Ishikawa (cell line): ENCODE data around the gene CD82.

ENCODE experiments used
- CEBPB ChIP-seq: IDR thresholded peaks from 2 replicates; pipeline ENCODE4 v1.6.1; 2012
- CREB1 ChIP-seq: IDR thresholded peaks from 2 replicates; pipeline ENCODE4 v1.6.1; 2012; ENCODE audit warnings: low read depth
- EGR1 ChIP-seq: IDR thresholded peaks from 2 replicates; pipeline ENCODE4 v1.6.1; 2012
- EP300 ChIP-seq: IDR thresholded peaks from 2 replicates; pipeline ENCODE4 v1.6.1; 2012; ENCODE audit warnings: borderline replicate concordance
- FOXM1 ChIP-seq: IDR thresholded peaks from 2 replicates; pipeline ENCODE4 v1.6.1; 2012; ENCODE audit warnings: low read depth, borderline replicate concordance
- NFIC ChIP-seq: IDR thresholded peaks from 2 replicates; pipeline ENCODE4 v1.6.1; 2012
- RAD21 ChIP-seq: IDR thresholded peaks from 2 replicates; pipeline ENCODE4 v1.6.1; 2012; ENCODE audit warnings: low read depth
- TAF1 ChIP-seq: IDR thresholded peaks from 2 replicates; pipeline ENCODE4 v1.6.1; 2012; ENCODE audit warnings: low read depth, mild to moderate bottlenecking
- TCF12 ChIP-seq: IDR thresholded peaks from 2 replicates; pipeline ENCODE4 v1.6.1; 2012; ENCODE audit warnings: low read depth
- TEAD4 ChIP-seq: IDR thresholded peaks from 2 replicates; pipeline ENCODE4 v1.6.1; 2012
- YY1 ChIP-seq: IDR thresholded peaks from 2 replicates; pipeline ENCODE4 v1.6.1; 2012; ENCODE audit warnings: low read depth
- ZBTB7A ChIP-seq: IDR thresholded peaks from 2 replicates; pipeline ENCODE4 v1.6.1; 2012; ENCODE audit warnings: low read depth
- TF ChIP-seq, protein P1 (sequence below): IDR thresholded peaks from 2 replicates; pipeline ENCODE4 v1.6.1; 2012
- TF ChIP-seq, protein P2 (sequence below): IDR thresholded peaks from 2 replicates; pipeline ENCODE4 v1.6.1; 2012
- TF ChIP-seq, protein P3 (sequence below): IDR thresholded peaks from 2 replicates; pipeline ENCODE4 v1.6.1; 2012; ENCODE audit warnings: low read depth, mild to moderate bottlenecking

Gene CD82

DNA sequence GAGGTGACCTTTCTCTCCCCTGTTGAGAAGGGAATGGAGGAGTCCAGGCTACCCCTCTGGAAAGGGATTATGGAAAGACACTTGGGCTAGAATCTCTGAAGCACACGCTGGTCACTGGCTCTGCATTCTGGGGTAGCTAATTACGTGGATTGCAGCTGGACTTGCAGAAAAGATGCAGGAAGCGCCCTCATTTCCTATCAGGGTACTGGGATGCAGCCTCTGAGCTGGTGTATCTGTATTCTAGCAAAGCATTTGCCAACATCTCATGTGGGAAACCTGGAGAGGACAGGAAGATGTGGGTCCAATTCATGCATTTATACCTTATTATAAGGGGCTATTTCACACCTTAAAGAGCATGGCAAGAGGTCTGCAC is 44.3 kb downstream of the CD82 start:
- no peak for TF ChIP-seq TCF12
- TF ChIP-seq CEBPB: no peak
- TF ChIP-seq, protein P1, sequence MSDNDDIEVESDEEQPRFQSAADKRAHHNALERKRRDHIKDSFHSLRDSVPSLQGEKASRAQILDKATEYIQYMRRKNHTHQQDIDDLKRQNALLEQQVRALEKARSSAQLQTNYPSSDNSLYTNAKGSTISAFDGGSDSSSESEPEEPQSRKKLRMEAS: no peak
- no peak for TF ChIP-seq NFIC
- no peak for TF ChIP-seq EGR1
- no peak for TF ChIP-seq TAF1
- TF ChIP-seq ZBTB7A: no peak
- no peak for TF ChIP-seq TEAD4
- no peak for TF ChIP-seq FOXM1
- TF ChIP-seq YY1: no peak

GRCh38 chr11:44610186-44610955 is 44.9 kb downstream of the CD82 start:
- TF ChIP-seq TAF1 (no peak), EGR1 (no peak), FOXM1 (no peak), EP300 (no peak), CREB1 (no peak), TCF12 (no peak), RAD21 (no peak), YY1 (no peak), NFIC (no peak), CEBPB (no peak), TEAD4 (no peak), ZBTB7A (no peak)
- TF ChIP-seq, protein P2, sequence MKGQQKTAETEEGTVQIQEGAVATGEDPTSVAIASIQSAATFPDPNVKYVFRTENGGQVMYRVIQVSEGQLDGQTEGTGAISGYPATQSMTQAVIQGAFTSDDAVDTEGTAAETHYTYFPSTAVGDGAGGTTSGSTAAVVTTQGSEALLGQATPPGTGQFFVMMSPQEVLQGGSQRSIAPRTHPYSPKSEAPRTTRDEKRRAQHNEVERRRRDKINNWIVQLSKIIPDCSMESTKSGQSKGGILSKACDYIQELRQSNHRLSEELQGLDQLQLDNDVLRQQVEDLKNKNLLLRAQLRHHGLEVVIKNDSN: no peak
- TF ChIP-seq, protein P3, sequence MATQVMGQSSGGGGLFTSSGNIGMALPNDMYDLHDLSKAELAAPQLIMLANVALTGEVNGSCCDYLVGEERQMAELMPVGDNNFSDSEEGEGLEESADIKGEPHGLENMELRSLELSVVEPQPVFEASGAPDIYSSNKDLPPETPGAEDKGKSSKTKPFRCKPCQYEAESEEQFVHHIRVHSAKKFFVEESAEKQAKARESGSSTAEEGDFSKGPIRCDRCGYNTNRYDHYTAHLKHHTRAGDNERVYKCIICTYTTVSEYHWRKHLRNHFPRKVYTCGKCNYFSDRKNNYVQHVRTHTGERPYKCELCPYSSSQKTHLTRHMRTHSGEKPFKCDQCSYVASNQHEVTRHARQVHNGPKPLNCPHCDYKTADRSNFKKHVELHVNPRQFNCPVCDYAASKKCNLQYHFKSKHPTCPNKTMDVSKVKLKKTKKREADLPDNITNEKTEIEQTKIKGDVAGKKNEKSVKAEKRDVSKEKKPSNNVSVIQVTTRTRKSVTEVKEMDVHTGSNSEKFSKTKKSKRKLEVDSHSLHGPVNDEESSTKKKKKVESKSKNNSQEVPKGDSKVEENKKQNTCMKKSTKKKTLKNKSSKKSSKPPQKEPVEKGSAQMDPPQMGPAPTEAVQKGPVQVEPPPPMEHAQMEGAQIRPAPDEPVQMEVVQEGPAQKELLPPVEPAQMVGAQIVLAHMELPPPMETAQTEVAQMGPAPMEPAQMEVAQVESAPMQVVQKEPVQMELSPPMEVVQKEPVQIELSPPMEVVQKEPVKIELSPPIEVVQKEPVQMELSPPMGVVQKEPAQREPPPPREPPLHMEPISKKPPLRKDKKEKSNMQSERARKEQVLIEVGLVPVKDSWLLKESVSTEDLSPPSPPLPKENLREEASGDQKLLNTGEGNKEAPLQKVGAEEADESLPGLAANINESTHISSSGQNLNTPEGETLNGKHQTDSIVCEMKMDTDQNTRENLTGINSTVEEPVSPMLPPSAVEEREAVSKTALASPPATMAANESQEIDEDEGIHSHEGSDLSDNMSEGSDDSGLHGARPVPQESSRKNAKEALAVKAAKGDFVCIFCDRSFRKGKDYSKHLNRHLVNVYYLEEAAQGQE: no peak
- TF ChIP-seq, protein P1: no peak

GRCh38 chr11:44611088-44611487 is 45.6 kb downstream of the CD82 start:
- TF ChIP-seq, protein P2: no peak
- no peak for TF ChIP-seq EGR1
- TF ChIP-seq, protein P3: no peak
- TF ChIP-seq TAF1: no peak

GRCh38 chr11:44611687-44612434 is 46.4 kb downstream of the CD82 start:
- TF ChIP-seq CREB1 (no peak), RAD21 (no peak), EP300 (no peak), EGR1 (no peak), ZBTB7A (no peak), TEAD4 (no peak), TCF12 (no peak), NFIC (no peak), TAF1 (no peak)
- TF ChIP-seq, protein P1: no peak
- TF ChIP-seq, protein P3: no peak
